HG02852 (cell line): ENCODE results near the gene SERPINA4.

Source experiments
- ATAC-seq: cut with Tn5 transposase; IDR thresholded peaks from one replicate; pipeline ENCODE4 v1.9.1; 2021; ENCODE audit warnings: mild to moderate bottlenecking, moderate library complexity; ENCODE audit not compliant: unreplicated experiment

Gene SERPINA4

DNA sequence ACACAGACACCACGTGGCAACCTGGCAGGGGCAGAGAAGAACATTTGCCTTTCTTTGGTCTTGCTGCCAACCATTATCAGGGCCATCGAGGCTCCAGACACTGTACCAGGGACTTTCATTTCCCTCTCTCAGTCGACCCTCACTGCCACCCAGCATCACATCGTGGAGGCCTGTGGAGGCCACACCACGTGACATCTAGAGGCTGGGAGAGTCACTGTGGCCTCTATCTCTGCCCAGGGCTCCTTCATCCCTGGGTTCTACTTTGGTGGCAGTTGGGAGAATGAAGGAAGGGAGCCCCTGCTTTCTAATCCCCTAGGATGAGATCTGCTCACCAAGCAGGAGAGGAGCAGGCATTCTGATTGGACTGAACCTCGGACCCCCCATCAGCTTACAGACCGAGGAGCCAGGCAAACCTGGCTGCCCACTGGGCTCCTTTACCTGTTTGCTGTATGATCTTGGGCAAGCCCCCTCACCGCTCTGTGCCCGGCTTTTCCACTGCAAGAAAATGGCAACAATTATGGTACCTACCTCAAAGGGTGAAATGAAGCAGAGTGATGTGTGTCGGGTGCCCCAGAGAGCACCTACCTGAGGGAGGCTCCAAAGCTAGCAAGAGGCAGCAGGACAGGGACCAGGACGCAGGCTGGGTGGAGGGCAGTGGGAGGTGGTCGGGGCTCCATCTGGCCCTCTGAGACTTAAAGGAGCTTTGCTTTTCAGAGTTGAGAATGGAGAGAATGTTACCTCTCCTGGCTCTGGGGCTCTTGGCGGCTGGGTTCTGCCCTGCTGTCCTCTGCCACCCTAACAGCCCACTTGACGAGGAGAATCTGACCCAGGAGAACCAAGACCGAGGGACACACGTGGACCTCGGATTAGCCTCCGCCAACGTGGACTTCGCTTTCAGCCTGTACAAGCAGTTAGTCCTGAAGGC is 52.7 kb downstream of the SERPINA4 start:
- no peak for ATAC-seq

DNA sequence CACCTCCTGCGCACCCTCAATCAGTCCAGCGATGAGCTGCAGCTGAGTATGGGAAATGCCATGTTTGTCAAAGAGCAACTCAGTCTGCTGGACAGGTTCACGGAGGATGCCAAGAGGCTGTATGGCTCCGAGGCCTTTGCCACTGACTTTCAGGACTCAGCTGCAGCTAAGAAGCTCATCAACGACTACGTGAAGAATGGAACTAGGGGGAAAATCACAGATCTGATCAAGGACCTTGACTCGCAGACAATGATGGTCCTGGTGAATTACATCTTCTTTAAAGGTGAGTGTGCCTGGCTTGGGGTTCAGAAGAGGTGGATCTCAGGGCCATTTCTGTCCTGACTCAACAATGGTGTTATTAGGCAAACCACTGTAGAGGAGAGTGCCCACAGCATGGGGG is 53.6 kb downstream of the SERPINA4 start:
- ATAC-seq, result no peak

DNA sequence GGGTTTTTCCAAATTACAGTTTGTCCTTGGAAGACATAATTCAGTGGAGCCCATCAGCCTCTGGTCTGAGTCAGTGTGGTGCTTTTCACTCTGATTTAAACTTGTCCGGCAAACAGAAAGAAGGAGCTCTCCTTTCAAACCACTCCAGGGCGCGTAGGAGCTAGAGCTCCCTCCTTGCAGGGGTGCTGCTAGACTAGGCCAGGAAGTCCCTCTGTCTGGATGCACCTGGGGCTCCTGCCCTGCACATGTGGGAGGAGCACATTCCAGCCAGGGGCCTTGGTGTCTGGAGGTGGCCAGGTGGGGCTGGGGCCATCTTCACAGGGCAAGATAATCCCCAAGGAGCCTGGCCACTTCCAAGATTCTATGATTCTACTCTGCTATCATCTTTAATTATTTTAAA is 54.0 kb downstream of the SERPINA4 start:
- ATAC-seq, result no peak

DNA sequence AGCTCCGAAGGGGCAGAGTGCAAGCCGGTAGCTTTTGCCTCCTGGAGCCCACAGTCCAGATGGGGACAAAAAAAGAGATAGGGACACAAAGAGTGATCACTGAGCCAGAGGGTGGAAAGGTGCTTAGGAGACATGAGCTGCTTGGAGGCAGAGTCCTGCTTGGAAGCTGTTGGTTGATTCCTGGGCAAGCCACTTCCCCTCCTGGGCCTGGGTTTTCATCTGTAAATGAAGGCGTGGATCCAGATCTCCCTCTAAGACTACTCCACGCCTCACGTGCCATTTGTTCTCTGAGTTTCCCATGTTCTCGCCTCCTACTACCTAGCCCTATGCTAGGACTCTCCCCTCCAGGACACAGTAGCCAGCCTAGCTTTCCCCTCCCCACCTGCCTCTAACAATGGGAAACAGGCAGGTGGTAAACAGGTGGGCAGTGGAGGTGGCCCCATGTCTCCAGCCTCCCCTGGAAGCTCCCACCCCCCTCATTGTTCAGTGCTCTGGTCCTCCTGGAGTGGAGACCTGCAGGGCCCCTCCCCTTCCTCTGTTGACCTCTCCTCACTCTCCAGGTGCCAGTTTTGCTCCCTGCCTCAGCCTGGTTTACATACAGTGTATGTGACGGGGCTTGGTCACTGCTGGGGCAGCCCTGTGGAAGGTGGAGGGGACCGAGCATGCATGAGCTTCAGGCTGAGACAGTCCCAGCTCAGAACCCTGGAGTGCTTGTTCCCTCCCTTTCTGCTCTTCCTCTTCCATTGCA is 54.8 kb downstream of the SERPINA4 start:
- ATAC-seq, result no peak

DNA sequence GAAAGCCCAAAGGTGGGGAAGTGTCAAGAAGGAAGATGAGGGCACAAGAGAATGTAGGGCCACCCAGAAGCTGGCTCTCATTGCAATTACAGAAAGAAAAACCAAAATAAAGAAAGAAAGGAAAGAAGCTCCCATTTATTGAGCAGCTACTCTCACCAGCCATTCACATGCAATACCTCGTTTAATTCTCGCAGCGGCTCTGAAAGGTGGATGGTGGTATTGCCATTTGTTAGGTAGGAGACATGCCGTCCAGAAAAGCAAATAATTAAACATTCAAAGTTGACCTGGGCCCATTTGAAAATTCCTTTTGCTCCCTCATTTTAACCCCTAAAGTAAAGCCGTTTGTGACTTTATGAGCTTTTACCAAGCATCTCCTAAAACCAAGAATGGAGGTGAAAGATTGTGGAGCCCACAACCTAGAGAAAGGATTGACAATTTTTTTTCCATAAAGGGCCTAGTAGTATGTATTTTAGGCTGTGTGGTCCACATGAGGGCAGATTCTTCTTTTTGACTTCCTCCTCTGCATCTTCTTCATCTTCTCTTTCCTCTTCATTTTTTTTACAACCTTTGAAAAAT is 56.2 kb downstream of the SERPINA4 start:
- ATAC-seq, result no peak

DNA sequence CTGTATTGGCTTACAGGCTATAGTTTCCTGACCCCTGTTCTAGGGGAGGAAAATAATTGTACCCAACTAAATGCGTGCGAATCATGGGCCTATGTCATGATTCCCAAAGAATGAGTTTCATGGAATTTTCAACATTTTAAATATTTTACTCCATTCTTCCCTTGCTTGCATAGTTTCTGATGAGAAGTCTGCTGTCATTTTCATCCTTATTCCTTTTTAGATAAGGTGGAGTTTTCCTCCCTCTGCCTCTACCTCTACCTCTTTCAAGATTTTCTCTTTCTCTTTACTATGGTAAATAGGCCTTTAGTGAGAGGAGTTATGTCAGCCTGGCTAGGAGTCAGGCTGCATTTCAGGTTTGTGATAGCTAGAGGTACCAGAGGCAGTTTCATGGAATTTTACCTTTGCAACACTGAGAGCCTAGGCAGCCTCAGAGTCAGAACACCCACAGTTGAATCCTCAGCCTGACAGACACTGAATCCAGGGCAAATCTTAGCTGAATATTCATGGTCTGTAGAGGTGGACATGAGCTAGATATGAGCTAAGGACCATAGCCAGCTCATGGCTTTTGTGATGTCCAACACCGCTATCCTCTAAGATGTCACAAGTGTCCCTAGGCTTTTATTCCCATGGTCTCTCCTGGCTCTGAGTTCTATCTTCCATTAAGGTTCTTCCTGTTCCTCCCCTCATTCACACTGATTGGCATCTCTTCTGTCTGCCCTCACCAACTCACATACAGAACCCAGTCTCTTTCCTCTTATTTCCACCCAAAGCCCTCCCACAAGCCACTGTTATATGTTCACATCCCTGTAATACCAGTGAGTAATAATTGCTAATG is 57.0 kb downstream of the SERPINA4 start:
- ATAC-seq, result no peak

DNA sequence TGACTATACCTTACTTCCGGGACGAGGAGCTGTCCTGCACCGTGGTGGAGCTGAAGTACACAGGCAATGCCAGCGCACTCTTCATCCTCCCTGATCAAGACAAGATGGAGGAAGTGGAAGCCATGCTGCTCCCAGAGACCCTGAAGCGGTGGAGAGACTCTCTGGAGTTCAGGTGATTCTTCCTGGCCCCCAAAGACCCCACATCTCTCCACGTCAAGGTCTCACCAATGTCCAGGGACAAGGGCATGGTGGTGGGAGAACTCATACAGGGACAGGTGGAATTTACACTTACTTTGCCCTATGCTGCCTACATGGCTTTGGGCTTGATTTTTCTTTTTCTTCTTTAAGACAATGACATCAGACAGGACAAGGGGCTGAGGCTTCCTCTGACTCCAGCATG is 58.1 kb downstream of the SERPINA4 start:
- no peak for ATAC-seq
